GM18951 (cell line): ENCODE measurements around the gene ACER2.

Source experiments
- POLR2A ChIP-seq: IDR thresholded peaks from 4 replicates; pipeline ENCODE4 v1.6.1; 2011; ENCODE audit warnings: mild to moderate bottlenecking; ENCODE audit not compliant: insufficient read length, insufficient read depth; ENCODE audit errors: extremely low read depth
- in situ Hi-C: fragments of 300-500 bp; cut with MboI; formaldehyde crosslinking; loops from one replicate; pipeline ENCODE4 v1.12.0; 2022; ENCODE audit warnings: low sequenced_read_pairs, mixed read lengths, inconsistent platforms; ENCODE audit not compliant: unreplicated experiment

The ACER2 gene

GRCh38 chr9:19446361-19446861 is 37.6 kb downstream of the ACER2 start:
- no peak for TF ChIP-seq POLR2A
- in situ Hi-C loops, result loop anchor here (10.0 kb wide), 1 partner anchor 62 kb away; the partner anchor contains the start of gene RPS6

- in situ Hi-C loops, result loop anchor here (25.0 kb wide), 3 partner anchors 264 to 1189 kb away; no protein-coding TSS in a partner anchor
- TF ChIP-seq POLR2A, result no peak
These were observed 42.7 kb downstream of the ACER2 start for GRCh38 chr9:19451240-19452087.

GRCh38 chr9:19456426-19456825 is 47.6 kb downstream of the ACER2 start:
- in situ Hi-C loops, result loop anchor here (25.0 kb wide), 3 partner anchors 269 to 1194 kb away; no protein-coding TSS in a partner anchor

GRCh38 chr9:19456996-19457692 is 48.3 kb downstream of the ACER2 start:
- no peak for TF ChIP-seq POLR2A
- in situ Hi-C loops, result loop anchor here (25.0 kb wide), 3 partner anchors 270 to 1195 kb away; no protein-coding TSS in a partner anchor

More at GRCh38 chr9:19456426-19456825, 47.6 kb downstream of the ACER2 start:
- no peak for TF ChIP-seq POLR2A

- in situ Hi-C loops, result loop anchor here (25.0 kb wide), 3 partner anchors 270 to 1195 kb away; no protein-coding TSS in a partner anchor
- no peak for TF ChIP-seq POLR2A
These were observed 48.8 kb downstream of the ACER2 start for GRCh38 chr9:19457693-19458009.

GRCh38 chr9:19460243-19460642 is 51.4 kb downstream of the ACER2 start:
- TF ChIP-seq POLR2A, result no peak
- in situ Hi-C loops, result loop anchor here (25.0 kb wide), 3 partner anchors 273 to 1198 kb away; no protein-coding TSS in a partner anchor

- in situ Hi-C loops, result loop anchor here (25.0 kb wide), 3 partner anchors 274 to 1199 kb away; no protein-coding TSS in a partner anchor
- TF ChIP-seq POLR2A, result no peak
These were observed 52.3 kb downstream of the ACER2 start for GRCh38 chr9:19461135-19461534.

- in situ Hi-C loops, result loop anchor here (25.0 kb wide), 3 partner anchors 277 to 1202 kb away; no protein-coding TSS in a partner anchor
- no peak for TF ChIP-seq POLR2A
These were observed 55.4 kb downstream of the ACER2 start for GRCh38 chr9:19464061-19464763.

- in situ Hi-C loops, result loop anchor here (25.0 kb wide), 3 partner anchors 278 to 1203 kb away; no protein-coding TSS in a partner anchor
These were observed 56.2 kb downstream of the ACER2 start for GRCh38 chr9:19464764-19465585.

GRCh38 chr9:19465586-19466279 is 56.9 kb downstream of the ACER2 start:
- TF ChIP-seq POLR2A, result no peak
- in situ Hi-C loops, result loop anchor here (25.0 kb wide), 3 partner anchors 278 to 1203 kb away; no protein-coding TSS in a partner anchor

More at GRCh38 chr9:19464764-19465585, 56.2 kb downstream of the ACER2 start:
- TF ChIP-seq POLR2A, result no peak

GRCh38 chr9:19466280-19466639 is 57.5 kb downstream of the ACER2 start:
- no peak for TF ChIP-seq POLR2A
- in situ Hi-C loops, result loop anchor here (25.0 kb wide), 3 partner anchors 279 to 1204 kb away; no protein-coding TSS in a partner anchor

GRCh38 chr9:19469271-19469670 is 60.5 kb downstream of the ACER2 start:
- in situ Hi-C loops, result loop anchor here (25.0 kb wide), 3 partner anchors 282 to 1207 kb away; no protein-coding TSS in a partner anchor
- no peak for TF ChIP-seq POLR2A
